ENCODE measurements around the gene UBE2G1. TPM values are rescaled to one million over a fixed set of nuclear protein-coding genes. Genes with fewer than 3 reads are reported as not detected.

UBE2G1 gene
- total RNA-seq, 1 donor from 2014 or later, result 88.5 TPM

DNA sequence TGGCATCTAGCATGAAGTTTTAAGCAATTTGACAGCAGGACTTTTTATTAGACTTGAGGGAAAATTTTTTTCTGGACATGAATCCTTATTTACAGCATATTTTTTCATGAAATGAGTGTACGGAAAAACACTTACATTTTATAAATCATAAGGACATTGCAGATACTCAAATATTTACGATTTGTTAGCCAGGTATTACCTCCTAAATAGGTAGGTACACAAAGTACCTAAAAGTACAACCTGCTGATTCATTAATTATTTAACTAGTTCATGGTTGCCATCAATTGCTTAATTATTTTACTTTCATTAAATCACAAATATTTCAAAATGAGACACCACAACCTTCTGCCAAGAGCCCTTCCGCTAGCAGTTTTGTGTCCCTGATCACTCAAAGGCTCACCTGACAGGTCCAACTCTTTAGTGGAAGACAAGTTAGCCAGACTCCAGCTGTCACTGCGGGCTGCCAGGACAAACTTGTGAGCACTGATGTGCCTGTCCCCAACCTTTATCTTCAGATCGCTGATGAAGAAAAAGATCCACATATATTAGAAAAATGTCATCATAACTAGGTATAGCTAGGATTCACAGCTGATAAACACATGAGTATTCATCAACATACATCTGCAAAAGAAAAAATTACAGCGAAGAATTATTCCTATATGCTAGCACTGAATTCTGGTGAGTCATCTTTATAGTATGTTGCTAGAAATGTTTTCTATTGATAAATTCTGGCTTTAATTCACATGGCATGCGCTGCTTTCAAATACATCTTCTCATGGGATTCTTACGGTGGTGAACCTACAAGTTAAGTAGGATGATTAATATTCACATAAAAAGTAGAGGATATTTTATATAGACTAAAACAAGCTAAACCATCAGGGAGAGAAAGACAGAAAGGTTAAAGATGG lies 130.8 kb downstream of the UBE2G1 start:
- no peaks in the 10 kb centered on the region for H3K27me3 Mint-ChIP-seq (ENCODE audit: insufficient read depth, low read depth)
- no peaks in the 10 kb centered on the region for H4K20me1 ChIP-seq (ENCODE audit: low read depth)
- H3K9ac ChIP-seq, result no peak overlapping the region
- H3K79me2 ChIP-seq (ENCODE audit: low read depth), result no peaks in the 10 kb centered on the region
- H3K27ac Mint-ChIP-seq, result no peak overlapping the region
- no peak overlapping the region for H3K27ac ChIP-seq
- peaks cover 10% of the 10 kb centered on the region for H3K36me3 Mint-ChIP-seq
- no peaks in the 10 kb centered on the region for H3F3A ChIP-seq (ENCODE audit: low read depth)
- no peak for TF ChIP-seq EZH2phosphoT487 (IDR thresholded peaks at IDR 0.05)
- TF ChIP-seq, protein P1, sequence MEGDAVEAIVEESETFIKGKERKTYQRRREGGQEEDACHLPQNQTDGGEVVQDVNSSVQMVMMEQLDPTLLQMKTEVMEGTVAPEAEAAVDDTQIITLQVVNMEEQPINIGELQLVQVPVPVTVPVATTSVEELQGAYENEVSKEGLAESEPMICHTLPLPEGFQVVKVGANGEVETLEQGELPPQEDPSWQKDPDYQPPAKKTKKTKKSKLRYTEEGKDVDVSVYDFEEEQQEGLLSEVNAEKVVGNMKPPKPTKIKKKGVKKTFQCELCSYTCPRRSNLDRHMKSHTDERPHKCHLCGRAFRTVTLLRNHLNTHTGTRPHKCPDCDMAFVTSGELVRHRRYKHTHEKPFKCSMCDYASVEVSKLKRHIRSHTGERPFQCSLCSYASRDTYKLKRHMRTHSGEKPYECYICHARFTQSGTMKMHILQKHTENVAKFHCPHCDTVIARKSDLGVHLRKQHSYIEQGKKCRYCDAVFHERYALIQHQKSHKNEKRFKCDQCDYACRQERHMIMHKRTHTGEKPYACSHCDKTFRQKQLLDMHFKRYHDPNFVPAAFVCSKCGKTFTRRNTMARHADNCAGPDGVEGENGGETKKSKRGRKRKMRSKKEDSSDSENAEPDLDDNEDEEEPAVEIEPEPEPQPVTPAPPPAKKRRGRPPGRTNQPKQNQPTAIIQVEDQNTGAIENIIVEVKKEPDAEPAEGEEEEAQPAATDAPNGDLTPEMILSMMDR (IDR thresholded peaks at IDR 0.05), result no peak
- TF ChIP-seq EZH2 (IDR thresholded peaks at IDR 0.05), result no peak
- DNase-seq (ENCODE audit: low spot score), result no peak
- no peaks in the 10 kb centered on the region for H3K9me3 ChIP-seq (ENCODE audit: low read depth)
- no peaks in the 10 kb centered on the region for H3K36me3 ChIP-seq
- no peaks in the 10 kb centered on the region for H3K27me3 ChIP-seq
- H3K4me3 ChIP-seq, result no peak overlapping the region
- H3K4me1 Mint-ChIP-seq, result no peaks in the 10 kb centered on the region
- H3K9me3 Mint-ChIP-seq, result no peaks in the 10 kb centered on the region
- no peak overlapping the region for H3K4me2 ChIP-seq
- H3K4me1 ChIP-seq, result no peaks in the 10 kb centered on the region
- no peak overlapping the region for H2AFZ ChIP-seq (replicated peaks)
- H3K4me3 Mint-ChIP-seq, result no peak overlapping the region

DNA sequence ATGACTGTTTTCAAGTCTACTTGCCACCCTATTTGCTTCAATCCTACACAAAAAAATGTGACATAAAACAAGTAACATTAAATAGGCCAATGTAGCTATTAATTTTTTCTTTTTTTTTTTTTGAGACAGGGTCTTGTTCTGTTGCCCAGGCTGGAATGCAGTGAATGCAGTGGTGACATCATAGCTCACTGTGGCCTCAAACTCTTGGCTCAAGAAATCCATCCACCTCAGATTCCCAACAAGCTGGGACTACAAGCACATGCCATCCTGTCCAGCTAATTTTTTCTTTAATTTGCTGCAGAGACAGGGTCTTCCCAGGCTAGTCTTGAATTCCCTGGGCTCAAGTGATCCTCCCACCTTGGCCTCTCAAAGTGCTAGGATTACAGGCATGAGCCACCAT lies 132.1 kb downstream of the UBE2G1 start:
- no peaks in the 10 kb centered on the region for H3K4me1 Mint-ChIP-seq
- Histone ChIP-seq H3K27ac (no peak overlapping the region), H3F3A (ENCODE audit: low read depth) (no peaks in the 10 kb centered on the region), H3K4me1 (no peaks in the 10 kb centered on the region), H3K27me3 (no peaks in the 10 kb centered on the region), H2AFZ (replicated peaks) (no peak overlapping the region), H4K20me1 (ENCODE audit: low read depth) (no peaks in the 10 kb centered on the region), H3K4me2 (no peak overlapping the region), H3K79me2 (ENCODE audit: low read depth) (no peaks in the 10 kb centered on the region), H3K9ac (no peak overlapping the region), H3K36me3 (no peaks in the 10 kb centered on the region), H3K4me3 (no peak overlapping the region), H3K9me3 (ENCODE audit: low read depth) (no peaks in the 10 kb centered on the region)
- no peak overlapping the region for H3K4me3 Mint-ChIP-seq
- no peaks in the 10 kb centered on the region for H3K27me3 Mint-ChIP-seq (ENCODE audit: insufficient read depth, low read depth)
- H3K9me3 Mint-ChIP-seq, result no peaks in the 10 kb centered on the region
- H3K27ac Mint-ChIP-seq, result no peak overlapping the region
- DNase-seq (ENCODE audit: low spot score), result no peak
- H3K36me3 Mint-ChIP-seq, result peaks cover 9% of the 10 kb centered on the region
- TF ChIP-seq EZH2phosphoT487 (IDR thresholded peaks at IDR 0.05), result no peak
- TF ChIP-seq, protein P1 (IDR thresholded peaks at IDR 0.05), result no peak
- no peak for TF ChIP-seq EZH2 (IDR thresholded peaks at IDR 0.05)

DNA sequence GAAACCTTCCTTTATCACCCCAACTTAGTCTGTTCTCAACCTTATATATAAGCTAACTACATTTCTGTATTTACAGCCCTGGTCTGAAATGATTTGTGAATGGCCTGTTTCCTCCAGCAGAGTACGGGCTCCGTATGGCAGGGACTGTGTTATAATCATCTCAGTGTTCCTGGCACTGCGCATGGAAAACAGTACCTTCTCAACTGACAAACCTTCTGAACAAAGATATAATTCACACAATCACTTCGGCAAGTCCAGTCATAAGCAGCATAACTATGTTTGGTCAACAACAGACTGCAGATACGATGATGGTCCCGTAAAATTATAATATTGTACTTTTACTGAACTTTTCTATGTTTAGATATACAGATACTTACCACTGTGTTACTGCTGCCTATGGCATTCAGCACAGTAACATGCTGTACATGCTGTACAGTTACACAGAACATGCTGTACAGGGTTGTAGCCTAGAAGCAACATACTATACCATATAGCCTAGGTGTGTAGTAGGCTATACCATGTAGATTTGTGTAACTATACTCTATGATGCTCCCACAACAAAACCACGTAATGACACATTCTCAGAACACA lies 132.7 kb downstream of the UBE2G1 start:
- no peak overlapping the region for H3K27ac ChIP-seq
- H3K27me3 ChIP-seq, result no peaks in the 10 kb centered on the region
- Mint-ChIP-seq H3K27me3 (ENCODE audit: insufficient read depth, low read depth) (no peaks in the 10 kb centered on the region), H3K4me1 (no peaks in the 10 kb centered on the region), H3K36me3 (peaks cover 5% of the 10 kb centered on the region), H3K4me3 (no peak overlapping the region), H3K27ac (no peak overlapping the region), H3K9me3 (no peaks in the 10 kb centered on the region)
- no peak overlapping the region for H3K9ac ChIP-seq
- no peaks in the 10 kb centered on the region for H3F3A ChIP-seq (ENCODE audit: low read depth)
- no peaks in the 10 kb centered on the region for H3K4me1 ChIP-seq
- H2AFZ ChIP-seq (replicated peaks), result no peak overlapping the region
- no peak overlapping the region for H3K4me3 ChIP-seq
- H3K9me3 ChIP-seq (ENCODE audit: low read depth), result no peaks in the 10 kb centered on the region
- no peaks in the 10 kb centered on the region for H3K79me2 ChIP-seq (ENCODE audit: low read depth)
- H3K4me2 ChIP-seq, result no peak overlapping the region
- H4K20me1 ChIP-seq (ENCODE audit: low read depth), result no peaks in the 10 kb centered on the region
- no peaks in the 10 kb centered on the region for H3K36me3 ChIP-seq
- DNase-seq (ENCODE audit: low spot score), result no peak
- TF ChIP-seq EZH2 (IDR thresholded peaks at IDR 0.05), result no peak
- no peak for TF ChIP-seq EZH2phosphoT487 (IDR thresholded peaks at IDR 0.05)
- TF ChIP-seq, protein P1 (IDR thresholded peaks at IDR 0.05), result no peak

All from neural progenitor cell (in vitro differentiated cells).